Measurements from ENCODE around the gene DPEP3. TPM values are rescaled to one million over a fixed set of nuclear protein-coding genes. Genes with fewer than 3 reads are reported as not detected.

DPEP3 gene
- total and polyA plus RNA-seq, 12 donors: 0.01 to 0.34 TPM; not detected in 10

DNA sequence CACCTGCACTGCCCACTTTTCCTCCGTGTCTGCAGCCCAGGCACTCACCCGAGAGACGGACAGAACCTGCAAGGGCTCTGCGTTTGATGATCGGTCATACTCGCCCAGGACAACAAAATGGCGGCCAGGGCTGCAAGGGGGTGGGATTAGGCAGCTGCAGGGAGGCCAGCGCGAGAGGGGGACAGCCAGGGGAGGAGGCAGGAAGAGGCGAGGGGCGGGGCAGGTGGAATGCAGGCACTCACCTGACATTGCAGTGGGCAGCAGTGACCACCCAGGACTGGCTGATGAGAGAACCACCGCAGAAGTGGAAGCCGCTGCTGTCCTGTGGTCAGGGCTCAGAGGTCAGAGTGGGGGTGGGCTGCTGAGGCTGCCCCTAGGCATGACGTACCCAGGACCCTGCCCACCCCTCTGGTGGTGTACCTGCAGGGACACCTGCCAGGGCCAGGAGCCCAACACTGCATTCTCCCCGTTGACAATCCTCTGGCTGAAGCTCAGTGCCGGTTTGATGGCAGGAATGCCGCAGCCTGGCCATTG is 49.6 kb downstream of the DPEP3 start:
- no peak for DNase-seq
- Histone ChIP-seq H3K9me3 (no peaks in the 10 kb centered on the region), H3K36me3 (peaks cover 0 to 79% (median 10%) of the 10 kb centered on the region in 9 donors), H3K4me3 (no peak overlapping the region), H3K27ac (no peak overlapping the region), H3K4me1 (peaks cover 0 to 34% (median 25%) of the 10 kb centered on the region in 9 donors), H3K27me3 (no peaks in the 10 kb centered on the region)
- TF ChIP-seq, protein P1, sequence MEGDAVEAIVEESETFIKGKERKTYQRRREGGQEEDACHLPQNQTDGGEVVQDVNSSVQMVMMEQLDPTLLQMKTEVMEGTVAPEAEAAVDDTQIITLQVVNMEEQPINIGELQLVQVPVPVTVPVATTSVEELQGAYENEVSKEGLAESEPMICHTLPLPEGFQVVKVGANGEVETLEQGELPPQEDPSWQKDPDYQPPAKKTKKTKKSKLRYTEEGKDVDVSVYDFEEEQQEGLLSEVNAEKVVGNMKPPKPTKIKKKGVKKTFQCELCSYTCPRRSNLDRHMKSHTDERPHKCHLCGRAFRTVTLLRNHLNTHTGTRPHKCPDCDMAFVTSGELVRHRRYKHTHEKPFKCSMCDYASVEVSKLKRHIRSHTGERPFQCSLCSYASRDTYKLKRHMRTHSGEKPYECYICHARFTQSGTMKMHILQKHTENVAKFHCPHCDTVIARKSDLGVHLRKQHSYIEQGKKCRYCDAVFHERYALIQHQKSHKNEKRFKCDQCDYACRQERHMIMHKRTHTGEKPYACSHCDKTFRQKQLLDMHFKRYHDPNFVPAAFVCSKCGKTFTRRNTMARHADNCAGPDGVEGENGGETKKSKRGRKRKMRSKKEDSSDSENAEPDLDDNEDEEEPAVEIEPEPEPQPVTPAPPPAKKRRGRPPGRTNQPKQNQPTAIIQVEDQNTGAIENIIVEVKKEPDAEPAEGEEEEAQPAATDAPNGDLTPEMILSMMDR (IDR thresholded peaks at IDR 0.05): no peak
- WGBS, 2 donors: 94 to 97% methylated on average over 17 of the region's 17 CpGs
- intact Hi-C loops (cut with DNase I): loop anchor here in 5 of 10 donors (5.0 to 10.0 kb wide), 3 partner anchors 114 to 406 kb away; partner anchors contain the start of gene RIPOR1 (in 3 of the 5)
- ATAC-seq: no peak

DNA sequence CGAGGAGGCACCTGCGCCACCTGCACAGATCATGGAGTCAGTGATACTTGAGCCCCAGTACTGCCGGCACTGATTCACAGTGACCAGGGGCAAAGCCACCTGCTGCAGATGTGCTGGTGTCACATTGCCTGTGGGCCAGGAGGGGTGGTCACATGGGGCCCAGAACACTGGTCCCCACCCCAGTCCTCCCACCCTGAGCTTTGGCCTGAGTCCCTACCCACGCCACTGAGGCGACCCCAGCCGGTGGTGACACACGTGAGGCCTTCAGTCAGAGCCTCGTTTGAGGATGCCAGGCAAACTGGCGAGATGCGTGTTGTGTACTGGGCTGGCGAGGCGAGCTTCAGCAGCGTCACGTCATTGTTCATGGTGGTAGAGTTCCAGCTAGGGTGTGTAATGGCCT is 50.1 kb downstream of the DPEP3 start:
- TF ChIP-seq, protein P1 (IDR thresholded peaks at IDR 0.05): no peak
- Histone ChIP-seq H3K4me3 (no peak overlapping the region), H3K27me3 (no peaks in the 10 kb centered on the region), H3K27ac (no peak overlapping the region), H3K36me3 (peaks cover 0 to 76% (median 10%) of the 10 kb centered on the region in 9 donors), H3K9me3 (no peaks in the 10 kb centered on the region), H3K4me1 (peaks cover 0 to 36% (median 23%) of the 10 kb centered on the region in 9 donors)
- WGBS, 2 donors: 93 to 94% methylated on average over 14 of the region's 14 CpGs
- ATAC-seq (no peak), DNase-seq (no peak)
- intact Hi-C loops (cut with DNase I): loop anchor here in 5 of 10 donors (5.0 to 10.0 kb wide), 3 partner anchors 115 to 405 kb away; partner anchors contain the start of gene RIPOR1 (in 3 of the 5)

DNA sequence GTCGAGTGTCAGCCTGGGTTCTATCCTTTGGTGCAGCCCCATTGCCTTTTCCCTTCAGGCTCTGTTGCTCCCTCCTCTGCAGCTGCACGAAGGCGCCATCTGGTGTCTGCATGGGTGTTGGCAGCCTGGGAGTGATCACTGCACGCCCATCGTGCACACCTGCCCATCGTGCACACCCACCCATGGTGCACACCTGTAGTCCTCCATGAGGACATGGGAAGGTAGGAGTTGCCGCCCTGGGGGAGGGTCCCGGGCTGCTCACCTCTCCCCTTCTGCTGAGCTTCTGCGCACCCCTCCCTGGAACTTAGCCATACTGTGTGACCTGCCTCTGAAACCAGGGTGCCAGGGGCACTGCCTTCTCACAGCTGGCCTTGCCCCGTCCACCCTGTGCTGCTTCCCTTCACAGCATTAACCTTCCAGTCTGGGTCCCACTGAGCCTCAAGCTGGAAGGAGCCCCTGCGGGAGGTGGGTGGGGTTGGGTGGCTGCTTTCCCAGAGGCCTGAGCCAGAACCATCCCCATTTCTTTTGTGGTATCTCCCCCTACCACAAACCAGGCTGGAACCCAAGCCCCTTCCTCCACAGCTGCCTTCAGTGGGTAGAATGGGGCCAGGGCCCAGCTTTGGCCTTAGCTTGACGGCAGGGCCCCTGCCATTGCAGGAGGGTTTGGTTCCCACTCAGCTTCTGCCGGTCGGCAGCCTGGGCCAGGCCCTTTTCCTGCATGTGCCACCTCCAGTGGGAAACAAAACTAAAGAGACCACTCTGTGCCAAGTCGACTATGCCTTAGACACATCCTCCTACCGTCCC is 51.5 kb downstream of the DPEP3 start:
- H3K36me3 ChIP-seq: peaks cover 0 to 68% (median 10%) of the 10 kb centered on the region in 9 donors
- DNase-seq (peak; percentile 67 to 78), ATAC-seq (peak; percentile 51 to 77 (median 67))
- H3K27ac ChIP-seq: peak overlapping the region in 1 of 10 donors; percentile 4
- TF ChIP-seq, protein P1 (IDR thresholded peaks at IDR 0.05): peak; percentile 69 to 91 (median 85)
- no peaks in the 10 kb centered on the region for H3K27me3 ChIP-seq
- no peak overlapping the region for H3K4me3 ChIP-seq
- no peaks in the 10 kb centered on the region for H3K9me3 ChIP-seq
- peaks cover 0 to 39% (median 20%) of the 10 kb centered on the region in 9 donors for H3K4me1 ChIP-seq
- intact Hi-C loops (cut with DNase I): loop anchor here (1.0 to 10.0 kb wide), 12 partner anchors 41 to 256 kb away; partner anchors contain the start of gene NRN1L (in 7 of the 10)
- WGBS, 2 donors: 51 to 52% methylated on average over 16 of the region's 16 CpGs

DNA sequence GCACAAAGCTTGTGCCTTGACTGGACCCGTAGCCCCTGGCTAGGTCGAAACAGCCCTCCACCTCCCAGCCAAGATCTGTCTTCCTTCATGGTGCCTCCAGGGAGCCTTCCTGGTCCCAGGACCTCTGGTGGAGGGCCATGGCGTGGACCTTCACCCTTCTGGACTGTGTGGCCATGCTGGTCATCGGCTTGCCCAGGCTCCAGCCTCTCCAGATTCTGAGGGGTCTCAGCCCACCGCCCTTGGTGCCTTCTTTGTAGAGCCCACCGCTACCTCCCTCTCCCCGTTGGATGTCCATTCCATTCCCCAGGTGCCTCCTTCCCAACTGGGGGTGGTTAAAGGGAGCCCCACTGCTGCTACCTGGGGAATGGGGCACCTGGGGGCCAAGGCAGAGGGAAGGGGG is 52.2 kb downstream of the DPEP3 start:
- DNase-seq (no peak), ATAC-seq (no peak)
- intact Hi-C loops (cut with DNase I): loop anchor here (1.0 to 10.0 kb wide), 12 partner anchors 41 to 256 kb away; partner anchors contain the start of gene NRN1L (in 7 of the 10)
- Histone ChIP-seq H3K27me3 (no peaks in the 10 kb centered on the region), H3K4me3 (no peak overlapping the region), H3K4me1 (peaks cover 0 to 45% (median 26%) of the 10 kb centered on the region in 9 donors), H3K27ac (peak overlapping the region in 1 of 10 donors; percentile 4), H3K36me3 (peaks cover 0 to 70% (median 10%) of the 10 kb centered on the region in 9 donors), H3K9me3 (no peaks in the 10 kb centered on the region)
- TF ChIP-seq, protein P1 (IDR thresholded peaks at IDR 0.05): no peak
- 83 to 84% methylated on average over 7 of the region's 7 CpGs for WGBS, 2 donors
